ENCODE data around the gene NOS1.

DNA sequence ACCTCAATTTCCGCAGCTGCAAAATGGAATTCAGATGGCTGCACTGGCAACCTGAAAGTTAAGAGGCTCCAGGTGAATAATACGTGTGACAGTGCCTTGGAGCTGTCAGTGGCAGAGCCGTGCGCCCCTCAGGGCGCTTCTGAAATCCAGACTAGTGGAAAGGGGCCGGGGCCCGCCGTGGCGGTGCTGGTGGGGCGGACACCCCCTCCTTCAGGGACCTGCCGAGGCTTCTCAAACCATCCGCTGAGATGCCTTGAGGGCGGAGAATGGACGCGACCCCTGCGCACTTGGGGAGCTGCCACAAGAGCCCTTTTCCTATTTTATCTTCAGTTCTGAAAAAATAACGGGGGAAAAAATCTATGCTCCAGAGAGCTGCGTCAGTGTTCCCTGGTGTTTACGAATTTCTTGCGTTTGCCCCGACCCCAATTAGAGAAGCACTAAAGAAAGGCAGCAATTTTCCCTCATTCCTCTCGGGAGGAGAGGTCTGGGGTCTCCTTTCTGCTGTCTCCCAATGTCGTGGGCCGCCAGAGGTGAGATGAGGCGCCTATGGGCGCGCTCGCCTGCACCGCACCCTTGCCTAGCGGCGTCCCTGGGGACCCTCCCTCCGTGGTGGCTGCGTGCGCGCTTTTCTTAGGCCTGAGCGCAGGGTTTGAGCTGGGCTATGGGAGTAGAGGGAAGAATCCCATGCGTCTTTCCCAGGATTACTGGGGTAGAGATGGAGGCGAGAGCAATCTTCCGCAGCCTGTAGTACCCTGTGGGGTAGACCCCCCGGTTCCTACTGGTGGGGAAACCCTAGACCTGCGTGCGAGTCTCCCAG, 2.2 kb downstream of the NOS1 start:
- TF ChIP-seq, protein P1, sequence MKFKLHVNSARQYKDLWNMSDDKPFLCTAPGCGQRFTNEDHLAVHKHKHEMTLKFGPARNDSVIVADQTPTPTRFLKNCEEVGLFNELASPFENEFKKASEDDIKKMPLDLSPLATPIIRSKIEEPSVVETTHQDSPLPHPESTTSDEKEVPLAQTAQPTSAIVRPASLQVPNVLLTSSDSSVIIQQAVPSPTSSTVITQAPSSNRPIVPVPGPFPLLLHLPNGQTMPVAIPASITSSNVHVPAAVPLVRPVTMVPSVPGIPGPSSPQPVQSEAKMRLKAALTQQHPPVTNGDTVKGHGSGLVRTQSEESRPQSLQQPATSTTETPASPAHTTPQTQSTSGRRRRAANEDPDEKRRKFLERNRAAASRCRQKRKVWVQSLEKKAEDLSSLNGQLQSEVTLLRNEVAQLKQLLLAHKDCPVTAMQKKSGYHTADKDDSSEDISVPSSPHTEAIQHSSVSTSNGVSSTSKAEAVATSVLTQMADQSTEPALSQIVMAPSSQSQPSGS (IDR thresholded peaks at IDR 0.05; ENCODE audit: low read length): no peak
- TF ChIP-seq FOSL1 (IDR thresholded peaks at IDR 0.05; ENCODE audit: insufficient read depth, low read depth, low read length): no peak

Data from H1 (cell line).